NCI-H460 (cell line): ENCODE data around the gene CHIT1. TPM values are rescaled to one million over a fixed set of nuclear protein-coding genes. Genes with fewer than 3 reads are reported as not detected.

Experiments used
- DNase-seq: peaks from one replicate; pipeline ENCODE4 v3.0.0-alpha.2; 2016; ENCODE audit warnings: low read depth; ENCODE audit errors: extremely low read depth
- total RNA-seq: library from RNA; depleted of rRNA; stranded (reverse); fragments of >200 nt; shearing (Covaris generic); gene quantifications from 2 replicates; pipeline ENCODE4 v1.2.3, GENCODE V29; 2014; rRNA removed

The CHIT1 gene
- total RNA-seq, 1 experiment from 2014 or later = not detected

DNA sequence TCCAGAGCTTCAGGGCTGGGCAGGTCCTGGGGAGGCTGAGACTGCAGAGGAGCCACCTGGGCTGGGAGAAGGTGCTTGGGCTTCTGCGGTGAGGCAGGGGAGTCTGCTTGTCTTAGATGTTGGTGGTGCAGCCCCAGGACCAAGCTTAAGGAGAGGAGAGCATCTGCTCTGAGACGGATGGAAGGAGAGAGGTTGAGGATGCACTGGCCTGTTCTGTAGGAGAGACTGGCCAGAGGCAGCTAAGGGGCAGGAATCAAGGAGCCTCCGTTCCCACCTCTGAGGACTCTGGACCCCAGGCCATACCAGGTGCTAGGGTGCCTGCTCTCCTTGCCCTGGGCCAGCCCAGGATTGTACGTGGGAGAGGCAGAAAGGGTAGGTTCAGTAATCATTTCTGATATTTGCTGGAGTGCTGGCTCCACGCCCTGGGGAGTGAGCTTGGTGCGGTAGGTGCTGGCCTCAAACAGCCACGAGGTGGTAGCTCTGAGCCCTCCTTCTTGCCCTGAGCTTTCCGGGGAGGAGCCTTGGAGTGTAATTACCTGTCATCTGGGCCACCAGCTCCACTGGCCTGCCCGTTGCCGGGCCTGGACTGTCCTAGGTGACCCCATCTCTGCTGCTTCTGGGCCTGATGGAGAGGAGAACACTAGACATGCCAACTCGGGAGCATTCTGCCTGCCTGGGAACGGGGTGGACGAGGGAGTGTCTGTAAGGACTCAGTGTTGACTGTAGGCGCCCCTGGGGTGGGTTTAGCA, 63.1 kb downstream of the CHIT1 start:
- DNase-seq = no peak

Other genes with a start within 250 kb of the CHIT1 start
- gene TMEM183A, start 222.3 kb downstream of the CHIT1 start, total RNA-seq = 121 and 128 TPM in 2 replicates
- 3.4 and 4.2 TPM in 2 replicates for gene PPFIA4, start 203.2 kb downstream of the CHIT1 start, total RNA-seq
- not detected in 2 replicates for gene MYOG, start 143.7 kb downstream of the CHIT1 start, total RNA-seq
- 0.17 TPM in 1 of 2 replicates, not detected in the other for gene ADORA1, start 101.9 kb downstream of the CHIT1 start, total RNA-seq
- not detected in 2 replicates for gene MYBPH, start 53.8 kb downstream of the CHIT1 start, total RNA-seq
- not detected in 2 replicates for gene CHI3L1, start 43.0 kb downstream of the CHIT1 start, total RNA-seq
- 19.6 and 19.9 TPM in 2 replicates for gene BTG2, start 75.8 kb upstream of the CHIT1 start, total RNA-seq
- 0.38 and 0.45 TPM in 2 replicates for gene FMOD, start 121.4 kb upstream of the CHIT1 start, total RNA-seq
- not detected in 2 replicates for gene PRELP, start 246.1 kb upstream of the CHIT1 start, total RNA-seq